H9 (cell line): ENCODE measurements around the gene GMCL1. TPM values are rescaled to one million over a fixed set of nuclear protein-coding genes. Genes with fewer than 3 reads are reported as not detected.

ENCODE experiments used
- DNase-seq: peaks from one replicate; pipeline ENCODE4 v3.0.0-alpha.2; 2017
- H2AFZ ChIP-seq: one replicate; pipeline ENCODE4 v1.6.1; 2013; ENCODE audit warnings: mild to moderate bottlenecking, low read length, control low read depth, moderate library complexity
- H2AK5ac ChIP-seq: 2 replicates; pipeline ENCODE4 v1.6.1; 2013; ENCODE audit warnings: low read length, control low read depth, mixed read lengths; ENCODE audit not compliant: insufficient read length
- H2BK120ac ChIP-seq: one replicate; pipeline ENCODE4 v1.6.1; 2013; ENCODE audit warnings: low read depth, mild to moderate bottlenecking, low read length, control low read depth, inconsistent platforms; ENCODE audit not compliant: poor library complexity, severe bottlenecking
- H2BK12ac ChIP-seq: 2 replicates; pipeline ENCODE4 v1.6.1; 2013; ENCODE audit warnings: low read length, control low read depth, mixed read lengths, low read depth; ENCODE audit not compliant: insufficient read length
- H2BK15ac ChIP-seq: 2 replicates; pipeline ENCODE4 v1.6.1; 2013; ENCODE audit warnings: low read depth, low read length, control low read depth
- H2BK20ac ChIP-seq: one replicate; pipeline ENCODE4 v1.6.1; 2013; ENCODE audit warnings: low read depth, mild to moderate bottlenecking, low read length, control low read depth, inconsistent platforms; ENCODE audit not compliant: poor library complexity, severe bottlenecking
- H2BK5ac ChIP-seq: 2 replicates; pipeline ENCODE4 v1.6.1; 2013; ENCODE audit warnings: low read length, control low read depth, mixed read lengths; ENCODE audit not compliant: insufficient read length
- H3K14ac ChIP-seq: 2 replicates; pipeline ENCODE4 v1.6.1; 2013; ENCODE audit warnings: low read length, control low read depth; ENCODE audit not compliant: insufficient read depth
- H3K18ac ChIP-seq: 2 replicates; pipeline ENCODE4 v1.6.1; 2013; ENCODE audit warnings: low read depth, mild to moderate bottlenecking, mixed read lengths, low read length, control low read depth; ENCODE audit not compliant: insufficient read length
- H3K23ac ChIP-seq: 2 replicates; pipeline ENCODE4 v1.6.1; 2013; ENCODE audit warnings: low read length, control low read depth, mixed read lengths, low read depth; ENCODE audit not compliant: insufficient read length
- H3K23me2 ChIP-seq: 2 replicates; pipeline ENCODE4 v1.6.1; 2013; ENCODE audit warnings: low read depth, mild to moderate bottlenecking, mixed read lengths, low read length, control low read depth; ENCODE audit not compliant: insufficient read length, poor library complexity, severe bottlenecking
- H3K27ac ChIP-seq: 2 replicates; pipeline ENCODE4 v1.5.1; 2013; ENCODE audit warnings: low read length, control low read depth, mixed read lengths, low read depth; ENCODE audit not compliant: insufficient read length
- H3K27me3 ChIP-seq: 2 replicates; pipeline ENCODE4 v1.6.1; 2013; ENCODE audit warnings: low read length, control low read depth, inconsistent platforms; ENCODE audit not compliant: insufficient read depth
- H3K4ac ChIP-seq: 2 replicates; pipeline ENCODE4 v1.6.1; 2013; ENCODE audit warnings: low read depth, mild to moderate bottlenecking, control low read depth, inconsistent platforms, low read length, moderate library complexity
- H3K4me1 ChIP-seq: 2 replicates; pipeline ENCODE4 v1.6.1; 2013; ENCODE audit warnings: low read length, control low read depth, inconsistent platforms; ENCODE audit not compliant: insufficient read depth
- H3K4me2 ChIP-seq: 2 replicates; pipeline ENCODE4 v1.6.1; 2013; ENCODE audit warnings: low read length, control low read depth, mixed read lengths; ENCODE audit not compliant: insufficient read length, insufficient read depth
- H3K56ac ChIP-seq: 2 replicates; pipeline ENCODE4 v1.6.1; 2013; ENCODE audit warnings: low read depth, mild to moderate bottlenecking, mixed read lengths, low read length, control low read depth; ENCODE audit not compliant: insufficient read length
- H3K79me1 ChIP-seq: 2 replicates; pipeline ENCODE4 v1.6.1; 2013; ENCODE audit warnings: low read depth, mild to moderate bottlenecking, moderate library complexity, low read length, control low read depth, inconsistent platforms; ENCODE audit not compliant: insufficient read depth, poor library complexity, severe bottlenecking
- H3K79me2 ChIP-seq: 2 replicates; pipeline ENCODE4 v1.6.1; 2013; ENCODE audit warnings: low read length, control low read depth, inconsistent platforms; ENCODE audit not compliant: insufficient read depth
- H3K9ac ChIP-seq: 2 replicates; pipeline ENCODE4 v1.6.1; 2013; ENCODE audit warnings: low read length, control low read depth, mixed read lengths; ENCODE audit not compliant: insufficient read length; ENCODE audit errors: extremely low read depth
- H3K9me3 ChIP-seq: one replicate; pipeline ENCODE4 v1.6.1; 2013; ENCODE audit warnings: low read depth, low read length, inconsistent platforms; ENCODE audit not compliant: control insufficient read depth
- H3T11ph ChIP-seq: one replicate; pipeline ENCODE4 v1.6.1; 2013; ENCODE audit warnings: mild to moderate bottlenecking, low read length, control low read depth, inconsistent platforms
- H4K20me1 ChIP-seq: one replicate; pipeline ENCODE4 v1.6.1; 2013; ENCODE audit not compliant: control insufficient read depth, insufficient read length, insufficient read depth
- H4K5ac ChIP-seq: 2 replicates; pipeline ENCODE4 v1.6.1; 2013; ENCODE audit warnings: low read depth, mild to moderate bottlenecking, mixed read lengths, low read length, control low read depth; ENCODE audit not compliant: insufficient read length
- H4K8ac ChIP-seq: replicated peaks from 2 replicates; pipeline ENCODE4 v1.6.1; 2013; ENCODE audit warnings: low read length, control low read depth, mixed read lengths, low read depth; ENCODE audit not compliant: insufficient read length
- H4K91ac ChIP-seq: 2 replicates; pipeline ENCODE4 v1.6.1; 2013; ENCODE audit warnings: low read depth, mild to moderate bottlenecking, moderate library complexity, mixed read lengths, low read length, control low read depth; ENCODE audit not compliant: insufficient read length
- H3K27ac Mint-ChIP-seq, 3 experiments: 2 replicates in 2 of 3; 3 replicates in 1 of 3; pipeline ENCODE4 v1.8.0; 2020 to 2021; ENCODE audit warnings: mixed read lengths in 3 of 3, mild to moderate bottlenecking in 1 of 3, moderate library complexity in 1 of 3
- H3K27me3 Mint-ChIP-seq: 2 replicates; pipeline ENCODE4 v1.8.0; 2021; ENCODE audit warnings: low read depth, mild to moderate bottlenecking, moderate library complexity, mixed read lengths
- H3K36me3 Mint-ChIP-seq, 3 experiments: 2 replicates in 2 of 3; 3 replicates in 1 of 3; pipeline ENCODE4 v1.8.0; 2020 to 2021; ENCODE audit warnings: low read depth in 3 of 3, mixed read lengths in 3 of 3; ENCODE audit not compliant: insufficient read depth in 1 of 3
- H3K4me1 Mint-ChIP-seq, 2 experiments: 2 replicates each; pipeline ENCODE4 v1.8.0; 2020; ENCODE audit warnings: mixed read lengths in 2 of 2
- H3K4me3 Mint-ChIP-seq, 2 experiments: 2 replicates in 1 of 2; 3 replicates in 1 of 2; pipeline ENCODE4 v1.8.0; 2020 to 2021; ENCODE audit warnings: mild to moderate bottlenecking in 2 of 2, mixed read lengths in 2 of 2, moderate library complexity in 1 of 2
- H3K9me3 Mint-ChIP-seq, 2 experiments: 2 replicates in 1 of 2; 3 replicates in 1 of 2; pipeline ENCODE4 v1.8.0; 2020; ENCODE audit warnings: mild to moderate bottlenecking in 2 of 2, mixed read lengths in 2 of 2, moderate library complexity in 1 of 2
- CTCF ChIP-seq: fragments of 200-600 bp; sonication (generic); conservative IDR thresholded peaks from 3 replicates; pipeline ENCODE4 v1.8.0; 2021; ENCODE audit warnings: antibody characterized with exemption, mild to moderate bottlenecking
- WGBS: extraction: QIAGEN DNeasy Blood & Tissue Kit; methylation state at CpG from one replicate; pipeline ENCODE4 v1.1.7; 2013; ENCODE audit warnings: missing lambda C conversion rate, low lambda C conversion rate, mixed read lengths; ENCODE audit not compliant: insufficient read length; ENCODE audit errors: extremely low coverage; 5-methylcytosine and 5-hydroxymethylcytosine counted together
- total RNA-seq: library from RNA; stranded (reverse); gene quantifications from 2 replicates; pipeline ENCODE4 v1.2.1, GENCODE V29; 2021

The GMCL1 gene
- total RNA-seq, 1 experiment from 2014 or later = 18.6 TPM

DNA sequence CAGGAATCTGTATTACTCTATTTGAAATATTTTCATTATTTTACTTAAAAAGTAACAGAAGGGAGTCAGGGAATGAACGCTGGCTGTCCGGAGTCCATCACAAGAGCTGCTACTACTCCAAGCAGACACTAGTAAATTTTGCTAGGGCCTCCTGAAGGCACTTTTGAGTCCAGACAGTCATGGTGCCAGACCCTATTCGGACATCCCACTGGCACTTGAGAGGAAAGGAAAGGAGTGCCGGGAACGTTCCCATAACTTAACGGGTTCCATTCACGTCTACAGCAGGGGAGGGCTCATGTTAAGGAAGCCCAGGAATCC is 563 bp upstream of the GMCL1 start:
- DNase-seq = no peak

More for the DNA sequence above, 563 bp upstream of the GMCL1 start:
- no peak for TF ChIP-seq CTCF
- Histone ChIP-seq H3K79me2 (peaks cover 6% of the 10 kb centered on the region; the same call in 1 of the 2 replicates), H3K9ac (peak overlapping the region; percentile 59), H3K4me2 (peak overlapping the region; percentile 61), H2BK15ac (no peak overlapping the region), H3K18ac (peak overlapping the region; percentile 92), H3K27ac (peak overlapping the region; percentile 42), H3T11ph (no peak overlapping the region), H4K5ac (peak overlapping the region; percentile 17), H4K8ac (no peak overlapping the region), H3K14ac (peak overlapping the region; percentile 85), H2AK5ac (no peak overlapping the region), H2AFZ (peak overlapping the region; percentile 5), H4K20me1 (no peaks in the 10 kb centered on the region), H3K79me1 (peaks cover 4% of the 10 kb centered on the region), H2BK5ac (no peak overlapping the region), H3K56ac (no peak overlapping the region), H3K4me1 (no peaks in the 10 kb centered on the region), H2BK120ac (no peak overlapping the region), H3K27me3 (no peaks in the 10 kb centered on the region), H3K4ac (no peak overlapping the region), H4K91ac (no peak overlapping the region), H3K9me3 (no peaks in the 10 kb centered on the region), H3K23me2 (peaks cover 7% of the 10 kb centered on the region), H2BK12ac (no peak overlapping the region), H3K23ac (no peak overlapping the region), H2BK20ac (no peak overlapping the region)
- Mint-ChIP-seq H3K36me3 (peaks cover 0 to 20% (median 9%) of the 10 kb centered on the region in 3 experiments; a peak in 3 of 7 replicates), H3K9me3 (no peaks in the 10 kb centered on the region), H3K4me3 (peak overlapping the region; percentile 92 to 93), H3K27ac (peak overlapping the region; percentile 96 to 98 (median 97)), H3K27me3 (no peaks in the 10 kb centered on the region), H3K4me1 (peaks cover 19 to 22% of the 10 kb centered on the region in 2 experiments)
- no CpG with 5 or more reads among the region's 7 CpGs for WGBS
